Measurements from ENCODE around the gene RASA2. TPM values are rescaled to one million over a fixed set of nuclear protein-coding genes. Genes with fewer than 3 reads are reported as not detected.

RASA2 gene
- total and polyA plus RNA-seq, 10 of the 15 experiments (the other 5 are each of a cell fraction or from before 2014, with no cell fraction given), result 1.9 to 9.4 (median 7.2) TPM

DNA sequence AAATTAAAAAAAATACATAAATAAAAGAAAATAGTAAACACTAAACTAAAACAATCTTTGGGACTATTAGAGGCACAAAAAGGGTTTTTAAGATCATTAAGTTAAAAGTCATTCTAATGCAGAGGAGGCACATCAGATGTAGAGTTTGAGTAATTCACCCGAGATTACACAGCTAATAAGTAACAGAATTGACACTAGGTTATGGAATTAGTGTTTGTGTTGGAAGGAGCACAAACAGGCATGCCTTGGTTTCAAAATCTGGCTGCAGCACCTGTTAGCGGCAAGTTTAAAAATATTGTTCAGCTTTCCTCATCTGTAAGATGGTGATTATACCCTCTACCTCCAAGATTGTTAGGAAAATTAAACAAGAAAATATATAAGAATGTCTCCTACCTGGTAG lies 39.0 kb downstream of the RASA2 start:
- H3K27ac ChIP-seq (ENCODE audit: control insufficient read depth, insufficient read depth), result no peak overlapping the region
- no peaks in the 10 kb centered on the region for H4K20me1 ChIP-seq (ENCODE audit: control insufficient read depth, insufficient read depth)
- H3K4me1 ChIP-seq (ENCODE audit: control insufficient read depth, insufficient read depth, low read length), result no peaks in the 10 kb centered on the region
- ATAC-seq (no peak), DNase-seq (ENCODE audit: low read depth, low spot score) (no peak), FAIRE-seq (no peak)
- no peak overlapping the region for H3K4me2 ChIP-seq (ENCODE audit: control insufficient read depth, insufficient read depth)
- ChIA-PET RAD21 (ENCODE audit: unreplicated experiment) (interaction anchor here (0.8 to 1.4 kb wide), 2 partner anchors 11 kb away, joined by 3 read pairs; no protein-coding TSS in a partner anchor), SMC1A (ENCODE audit: uncharacterized antibody, unreplicated experiment) (interaction anchor here (1.1 to 2.5 kb wide), 4 partner anchors 12 to 65 kb away, joined by 4 to 7 read pairs (median 6); no protein-coding TSS in a partner anchor), POLR2A (no interaction called here), CTCF (interaction anchor here (1.3 to 1.4 kb wide), 2 partner anchors 38 to 223 kb away, joined by 3 read pairs; no protein-coding TSS in a partner anchor)
- no peaks in the 10 kb centered on the region for H3K27me3 ChIP-seq (replicated peaks in 1 of 2; ENCODE audit: control insufficient read depth in 2 of 2, insufficient read depth in 2 of 2, low read length in 1 of 2)
- BruUV-seq (replicated peaks), result no TSS peak
- H3K9me3 ChIP-seq (replicated peaks; ENCODE audit: control insufficient read depth, insufficient read depth, low read length), result no peaks in the 10 kb centered on the region
- intact Hi-C loops (cut with micrococcal nuclease; ENCODE audit: unreplicated experiment), result no loop called here
- H3K36me3 ChIP-seq (ENCODE audit: control insufficient read depth in 2 of 2, insufficient read depth in 2 of 2, low read length in 1 of 2), result 0 out of 4 replicates have a peak, but pooled peaks cover 0 to 5% of the 10 kb centered on the region in 2 experiments
- no peak overlapping the region for H3K9ac ChIP-seq (ENCODE audit: control insufficient read depth, insufficient read depth, low read length)
- no peak overlapping the region for H3K4me3 ChIP-seq
- no peak overlapping the region for H2AFZ ChIP-seq (ENCODE audit: control insufficient read depth, low read depth, low read length)
- H3K79me2 ChIP-seq (ENCODE audit: control insufficient read depth, insufficient read depth, low read length), result no peaks in the 10 kb centered on the region
- WGBS (ENCODE audit: insufficient coverage, insufficient replicate concordance, low lambda C conversion rate, missing lambda C conversion rate), result 48% methylated on average over 2 of the region's 2 CpGs
- in situ Hi-C loops (cut with MboI), result no loop called here
- TF ChIP-seq IRF3 (IDR thresholded peaks at IDR 0.05), result no peak
- TF ChIP-seq POU2F2 (IDR thresholded peaks at IDR 0.05; ENCODE audit: borderline replicate concordance, low read depth, low read length), result no peak
- TF ChIP-seq ZNF24 (IDR thresholded peaks at IDR 0.05), result no peak
- no peak for TF ChIP-seq YBX1 (IDR thresholded peaks at IDR 0.05)
- TF ChIP-seq ZBTB4 (CRISPR knock-in tag; IDR thresholded peaks at IDR 0.05), result no peak
- TF ChIP-seq MYB (IDR thresholded peaks at IDR 0.05; ENCODE audit: borderline replicate concordance, low read depth, low read length), result no peak
- TF ChIP-seq RELA (IDR thresholded peaks at IDR 0.05; ENCODE audit: borderline replicate concordance, partially characterized antibody), result no peak
- TF ChIP-seq, protein P1, sequence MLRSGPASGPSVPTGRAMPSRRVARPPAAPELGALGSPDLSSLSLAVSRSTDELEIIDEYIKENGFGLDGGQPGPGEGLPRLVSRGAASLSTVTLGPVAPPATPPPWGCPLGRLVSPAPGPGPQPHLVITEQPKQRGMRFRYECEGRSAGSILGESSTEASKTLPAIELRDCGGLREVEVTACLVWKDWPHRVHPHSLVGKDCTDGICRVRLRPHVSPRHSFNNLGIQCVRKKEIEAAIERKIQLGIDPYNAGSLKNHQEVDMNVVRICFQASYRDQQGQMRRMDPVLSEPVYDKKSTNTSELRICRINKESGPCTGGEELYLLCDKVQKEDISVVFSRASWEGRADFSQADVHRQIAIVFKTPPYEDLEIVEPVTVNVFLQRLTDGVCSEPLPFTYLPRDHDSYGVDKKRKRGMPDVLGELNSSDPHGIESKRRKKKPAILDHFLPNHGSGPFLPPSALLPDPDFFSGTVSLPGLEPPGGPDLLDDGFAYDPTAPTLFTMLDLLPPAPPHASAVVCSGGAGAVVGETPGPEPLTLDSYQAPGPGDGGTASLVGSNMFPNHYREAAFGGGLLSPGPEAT (IDR thresholded peaks at IDR 0.05; ENCODE audit: low read depth), result no peak
- no peak for TF ChIP-seq POLR2A (IDR thresholded peaks at IDR 0.05; ENCODE audit: low read depth, low read length)
- no peak for TF ChIP-seq SIX5 (IDR thresholded peaks at IDR 0.05; ENCODE audit: low read depth, low read length, severe bottlenecking)
- no peak for TF ChIP-seq ZNF592 (IDR thresholded peaks at IDR 0.05)

Data from GM12878 (cell line).